Measurements from ENCODE around the gene CACNA1I.

Gene CACNA1I

GRCh38 chr22:39568278-39568981, 2.1 kb upstream of the CACNA1I start:
- no peak for DNase-seq

GRCh38 chr22:39569066-39569465, 1.5 kb upstream of the CACNA1I start:
- no peak for DNase-seq

DNA sequence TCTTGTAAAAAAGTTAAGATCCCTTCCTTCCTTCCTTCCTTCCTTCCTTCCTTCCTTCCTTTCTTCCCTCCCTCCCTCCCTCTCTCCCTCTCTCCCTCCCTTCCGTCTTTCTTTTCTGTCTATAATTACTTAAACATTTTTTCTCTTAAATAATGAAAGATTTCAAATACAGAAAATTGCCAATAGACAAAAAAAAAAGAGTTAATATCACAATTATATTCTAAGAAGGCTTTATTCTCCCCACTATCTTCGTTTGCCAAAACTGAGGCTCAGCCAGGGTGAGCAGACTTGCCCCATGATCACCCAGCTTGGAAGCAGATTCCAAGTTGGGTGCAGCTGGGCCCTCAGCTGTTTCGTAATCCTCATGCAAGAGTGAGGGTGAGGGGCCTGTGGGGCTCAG, 327 bp upstream of the CACNA1I start:
- no peak for DNase-seq

GRCh38 chr22:39571538-39571937, 985 bp downstream of the CACNA1I start:
- no peak for DNase-seq

DNA sequence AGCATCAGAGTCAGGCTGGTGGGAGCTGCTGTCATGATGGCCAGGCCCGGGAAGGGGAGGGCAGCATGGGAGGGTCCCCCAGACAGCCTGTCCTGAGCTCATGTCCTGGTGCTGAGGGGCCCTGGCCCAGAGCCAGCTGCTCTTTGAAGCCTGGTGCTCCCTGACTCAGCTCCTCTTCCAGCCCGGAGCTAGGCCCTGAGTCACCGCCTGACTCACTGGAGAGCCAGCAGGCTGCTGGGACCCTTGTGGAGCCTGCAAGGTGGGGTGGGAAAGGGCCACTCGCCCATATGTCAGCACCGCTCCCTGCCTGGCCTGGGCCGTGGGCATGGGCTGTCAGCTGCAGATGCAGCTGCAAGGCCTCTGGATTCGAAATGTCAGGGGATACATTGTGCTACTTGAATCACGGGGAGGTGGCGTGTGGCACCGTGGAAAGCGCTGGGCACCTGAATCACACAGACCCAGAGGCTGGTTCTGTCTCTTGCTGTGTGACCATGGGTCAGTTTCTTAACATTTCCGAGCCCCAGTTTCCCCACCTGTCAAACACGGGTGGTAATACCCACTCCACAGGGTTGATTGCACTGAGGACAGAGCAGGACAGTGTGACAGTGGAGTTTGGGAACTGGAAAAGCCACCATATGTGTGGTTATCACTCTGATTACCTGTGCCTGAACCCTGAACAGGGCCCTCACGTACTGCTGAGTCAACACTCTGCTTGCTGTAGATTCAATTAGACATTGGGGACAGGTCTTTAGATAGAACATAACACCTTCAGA, 4.4 kb downstream of the CACNA1I start:
- DNase-seq: peak; percentile 93

DNA sequence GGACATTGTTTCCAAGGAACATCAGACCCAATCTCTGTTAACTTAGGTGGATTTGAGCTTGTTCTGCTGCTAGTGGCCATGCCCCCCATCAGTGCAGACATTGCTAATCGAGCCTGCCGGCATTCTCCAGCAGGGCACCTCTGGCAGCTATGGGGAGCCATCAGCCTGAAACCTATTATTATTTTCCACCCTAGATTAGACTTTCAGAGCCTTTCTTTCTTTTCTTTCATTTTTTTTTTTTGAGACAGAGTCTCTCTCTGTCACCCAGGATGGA, 4.9 kb downstream of the CACNA1I start:
- DNase-seq: no peak

GRCh38 chr22:39576027-39576426, 5.5 kb downstream of the CACNA1I start:
- DNase-seq: no peak

- DNase-seq: no peak
Measured at GRCh38 chr22:39577366-39577765, 6.8 kb downstream of the CACNA1I start.

DNA sequence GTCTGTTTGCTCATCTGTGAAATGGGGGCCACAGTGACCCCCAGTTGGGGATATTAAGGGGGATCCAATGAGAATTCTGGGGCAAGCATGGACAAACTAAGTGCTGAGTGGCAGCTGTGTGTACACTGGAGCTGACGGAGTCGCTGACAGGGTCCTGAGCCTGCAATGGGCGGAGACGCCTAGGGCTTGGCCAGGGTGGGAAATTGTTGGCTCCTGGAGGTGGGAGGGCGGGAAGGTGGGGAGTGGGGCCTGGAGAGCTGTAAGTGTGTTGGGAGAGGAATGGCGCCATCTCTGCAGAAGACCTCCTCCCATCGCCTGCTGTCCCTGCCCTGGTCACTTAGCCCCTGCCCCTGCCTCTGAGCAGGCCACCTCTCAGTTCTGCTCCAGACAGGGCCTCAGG, 7.3 kb downstream of the CACNA1I start:
- no peak for DNase-seq

DNA sequence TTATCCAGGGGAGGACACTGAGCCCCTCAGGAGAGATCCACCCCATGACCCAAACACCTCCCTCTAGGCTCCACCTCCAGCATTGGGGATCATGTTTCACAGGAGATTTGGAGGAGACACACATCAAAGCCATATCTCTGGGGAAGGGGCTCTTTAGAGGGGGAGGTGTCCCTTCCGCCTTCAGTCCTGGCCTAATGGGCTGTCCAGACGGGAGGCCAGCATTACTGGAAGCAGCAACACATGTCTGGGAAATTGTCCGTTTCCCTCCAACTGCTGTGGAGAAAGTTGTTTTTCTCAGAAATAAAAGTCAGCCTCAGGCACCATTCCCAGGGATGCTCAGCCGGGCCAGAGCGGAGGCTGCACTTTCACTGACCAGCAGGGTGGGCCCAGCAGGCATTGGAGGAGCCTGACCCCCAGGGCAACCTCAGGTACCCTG, 9.5 kb downstream of the CACNA1I start:
- no peak for DNase-seq

DNA sequence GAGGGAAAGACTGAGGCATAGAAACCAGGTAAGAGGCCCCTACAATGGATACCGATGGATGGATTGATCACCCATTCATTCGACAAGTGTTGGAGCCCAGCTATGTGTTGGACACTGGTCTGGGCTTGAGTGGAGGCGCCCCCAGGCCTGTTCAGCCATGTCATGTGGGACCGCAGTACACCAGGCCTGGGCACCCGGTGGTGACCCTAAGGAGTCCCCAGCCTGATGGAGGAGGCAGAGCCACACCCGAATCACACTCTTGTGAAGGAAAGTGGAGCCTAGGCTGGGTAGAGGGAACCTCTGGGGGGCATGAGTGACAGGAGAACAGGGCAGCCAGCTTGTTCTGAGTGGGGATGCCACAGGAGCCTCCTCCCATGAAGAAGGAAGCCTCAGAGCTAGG, 10.2 kb downstream of the CACNA1I start:
- DNase-seq: no peak

DNA sequence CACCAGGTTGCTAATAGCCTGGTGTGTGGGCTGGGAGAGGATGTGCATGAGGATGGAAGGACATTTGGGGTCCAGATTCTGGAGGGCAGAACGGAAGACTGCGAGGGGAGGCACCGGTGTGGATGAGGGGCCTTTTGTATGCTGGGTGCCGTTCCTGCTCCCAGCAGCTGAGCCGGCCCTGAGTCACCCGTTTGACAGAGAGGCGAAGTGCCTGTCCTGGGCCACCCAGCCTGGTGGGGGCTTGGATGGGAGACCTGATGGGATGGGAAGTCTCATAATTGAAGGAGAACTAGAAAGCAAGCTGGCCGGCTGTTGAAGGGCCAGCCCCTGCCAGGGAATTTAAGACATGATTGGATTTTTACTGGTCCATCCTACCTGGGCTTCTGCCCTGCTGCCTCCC, 10.8 kb downstream of the CACNA1I start:
- DNase-seq: no peak

DNA sequence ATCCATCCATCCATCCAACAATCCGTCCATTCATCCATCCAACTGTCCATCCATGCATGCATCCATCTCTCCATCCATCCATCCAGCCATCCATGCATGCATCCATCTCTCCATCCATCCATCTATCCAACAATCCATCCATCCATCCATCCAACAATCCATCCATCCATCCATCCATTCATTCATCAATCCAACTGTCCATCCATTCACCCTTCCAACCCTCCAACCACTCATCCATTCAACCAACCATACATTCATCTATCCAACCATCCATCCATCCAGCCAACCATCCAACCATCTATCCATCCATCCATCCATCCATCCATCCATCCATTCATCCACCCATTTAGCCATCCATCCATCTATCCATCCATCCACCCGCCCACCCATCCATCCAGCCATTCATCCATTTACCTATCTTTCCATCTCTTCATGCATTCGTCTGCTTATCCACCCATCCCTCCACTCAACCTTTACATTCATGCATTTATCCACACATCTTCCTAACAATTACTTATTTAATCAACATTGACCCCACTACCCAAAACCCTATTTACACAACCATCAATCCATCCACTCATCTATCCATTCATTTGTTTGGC, 12.6 kb downstream of the CACNA1I start:
- DNase-seq: no peak

DNA sequence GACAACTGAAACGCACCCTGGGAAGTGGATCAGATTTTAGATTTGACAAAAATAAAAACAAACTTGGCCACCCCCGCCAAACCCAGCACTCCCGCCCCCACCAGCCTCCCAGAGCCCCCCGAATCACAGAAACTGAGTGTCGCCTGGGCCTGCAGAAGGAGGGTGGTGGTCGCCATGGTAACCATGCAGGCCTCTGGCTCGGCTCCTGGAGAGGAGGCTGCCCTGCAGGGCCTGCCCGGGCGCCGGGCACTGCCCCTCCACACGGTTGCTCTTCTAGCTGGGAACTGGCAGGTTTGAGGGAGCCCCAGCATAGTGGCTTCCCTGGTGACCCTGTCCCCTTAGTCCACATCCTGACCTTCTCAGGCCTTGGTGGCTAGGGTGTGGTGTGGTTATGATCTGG, 19.3 kb downstream of the CACNA1I start:
- no peak for DNase-seq

DNA sequence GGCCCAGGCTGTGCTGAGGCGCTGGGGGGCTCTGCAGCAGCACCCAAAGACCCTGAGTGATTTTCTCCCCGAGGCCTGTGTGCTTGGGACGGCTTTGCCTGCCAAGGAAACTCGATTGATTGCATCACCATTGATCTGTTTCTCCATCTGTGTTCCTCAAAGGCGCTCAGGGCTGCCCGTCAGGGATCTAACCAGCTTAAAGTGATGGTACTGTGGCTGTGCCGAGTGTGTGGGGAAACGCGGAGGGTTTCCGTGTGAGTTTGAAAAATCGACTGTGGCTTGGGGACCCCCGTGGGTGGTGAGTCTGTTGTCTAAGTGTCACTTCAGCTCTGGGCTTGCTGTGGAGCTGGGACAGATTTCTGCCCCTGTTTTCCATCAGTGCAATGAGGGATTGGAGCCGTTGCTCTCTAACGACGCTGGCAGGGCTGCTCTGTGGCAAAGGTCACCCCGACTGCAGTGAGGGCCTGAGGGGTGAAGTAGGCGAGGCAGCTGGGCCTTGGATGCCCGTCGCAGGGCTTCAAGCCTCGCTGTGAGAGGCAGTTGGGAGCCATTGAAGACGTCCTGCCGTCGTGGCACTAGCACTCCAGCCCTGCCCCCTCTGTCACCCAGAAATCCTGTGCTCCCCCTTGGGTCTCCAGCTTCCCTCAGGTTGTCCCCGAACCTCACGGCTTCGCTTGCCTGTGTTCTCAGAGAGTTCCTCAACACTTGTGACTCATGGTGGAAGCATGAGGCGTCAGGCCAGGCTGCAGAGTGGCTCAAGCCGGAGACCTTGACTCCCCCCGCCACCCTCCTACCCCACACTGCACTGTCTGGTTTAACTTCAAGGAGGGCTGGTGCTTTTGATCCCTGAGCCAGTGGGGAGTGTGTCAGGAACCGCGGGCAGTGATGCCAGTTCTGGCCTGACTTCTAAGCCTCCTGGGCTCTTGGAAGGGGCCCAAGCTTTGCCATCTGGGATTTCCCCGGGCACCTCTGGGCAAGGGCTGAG, 21.8 kb downstream of the CACNA1I start:
- DNase-seq: peak; percentile 77

DNA sequence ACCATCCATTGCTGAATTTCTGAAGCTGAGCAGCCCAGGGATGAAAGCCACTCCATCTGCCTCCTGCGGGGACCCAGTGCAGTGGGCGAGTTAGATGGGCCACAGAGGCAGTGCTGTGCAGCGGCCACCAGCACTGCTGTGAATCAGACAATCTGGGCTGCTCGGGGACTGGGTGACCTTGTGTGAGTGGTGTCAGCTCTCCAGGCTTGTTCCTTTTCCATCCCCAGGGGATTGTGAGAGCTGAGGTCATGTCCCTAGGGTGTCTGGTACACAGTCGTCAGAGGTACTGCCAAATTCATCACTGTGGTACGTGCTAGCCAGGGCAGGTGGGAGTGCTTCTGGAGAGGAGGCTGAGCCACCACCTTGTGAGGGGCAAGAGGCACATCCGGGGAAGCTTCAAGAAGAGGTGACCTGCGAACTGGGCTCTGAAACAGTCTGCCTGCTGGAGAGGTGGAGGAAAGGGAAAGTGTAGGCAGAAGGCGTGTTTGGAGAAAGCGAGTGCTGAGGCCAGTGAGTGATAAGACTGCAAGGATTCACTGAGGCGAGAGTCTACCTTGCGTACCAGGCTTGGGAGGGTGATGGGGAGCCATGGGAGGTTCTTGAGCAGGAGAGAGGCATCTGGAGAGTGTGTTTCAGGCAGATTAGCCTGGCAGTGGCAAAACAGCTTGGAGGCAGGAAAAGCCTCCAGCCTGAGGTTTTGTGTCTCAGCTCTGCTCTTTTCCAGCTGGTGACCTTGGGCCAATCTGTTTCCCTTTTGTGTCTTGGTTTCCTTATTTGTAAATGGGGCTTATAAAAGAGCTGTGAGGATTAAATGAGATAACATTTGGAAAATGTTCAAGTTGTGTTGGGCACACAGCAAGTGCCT, 22.7 kb downstream of the CACNA1I start:
- DNase-seq: no peak

GRCh38 chr22:39593931-39594285, 23.4 kb downstream of the CACNA1I start:
- DNase-seq: no peak

DNA sequence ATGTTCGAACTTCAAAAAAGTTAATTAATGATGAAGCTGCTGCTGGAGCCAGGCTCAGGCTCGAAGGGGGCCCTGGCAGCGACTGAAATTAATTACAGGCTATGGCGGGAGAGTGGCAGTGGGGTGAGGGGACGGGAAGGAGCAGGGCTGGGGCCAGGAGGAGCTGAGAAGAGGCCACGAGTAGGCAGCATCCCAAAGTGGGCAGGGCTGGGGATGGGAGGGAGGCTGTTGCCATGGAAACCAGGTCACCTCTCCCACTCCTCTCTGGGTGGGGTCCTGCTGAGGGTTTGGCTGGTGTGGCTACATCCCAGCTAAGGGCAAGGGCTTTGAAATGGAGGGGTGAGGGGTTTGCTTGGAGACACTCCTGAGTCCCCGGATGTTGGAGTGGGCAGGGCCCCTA, 23.9 kb downstream of the CACNA1I start:
- no peak for DNase-seq

DNA sequence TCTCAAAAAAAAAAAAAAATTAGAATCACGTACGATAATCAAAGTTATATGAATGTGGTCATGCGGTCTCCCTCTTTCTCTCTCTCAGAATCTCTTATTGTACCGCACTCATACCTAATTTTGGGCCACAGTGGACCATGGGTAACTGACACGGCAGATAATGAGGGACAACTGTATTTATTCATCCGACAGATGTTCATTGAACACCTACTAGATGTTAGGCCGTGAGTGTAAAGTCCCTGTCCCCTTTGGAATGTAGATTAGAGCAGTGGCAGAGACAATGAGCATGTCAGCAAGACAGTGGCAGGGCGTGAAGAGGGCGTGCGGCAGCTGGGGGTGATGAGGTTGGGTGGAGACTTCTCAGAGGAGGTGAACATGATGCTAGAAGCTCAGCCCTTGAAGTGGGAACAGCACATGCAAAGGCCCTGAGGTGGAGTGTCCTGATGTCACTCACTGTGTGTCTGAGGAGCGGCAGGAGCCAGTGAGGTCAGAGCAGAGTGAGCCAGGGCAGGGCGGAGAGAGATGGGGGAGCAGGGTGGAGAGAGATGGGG, 25.1 kb downstream of the CACNA1I start:
- no peak for DNase-seq

- DNase-seq: no peak
Measured at GRCh38 chr22:39596601-39597000, 26.0 kb downstream of the CACNA1I start.

- DNase-seq: no peak
Measured at GRCh38 chr22:39597236-39597869, 26.8 kb downstream of the CACNA1I start.

Data from fibroblast of skin of abdomen (primary cell).